HepG2 (cell line): Measurements from ENCODE around the gene SERPINI1. TPM values are rescaled to one million over a fixed set of nuclear protein-coding genes. Genes with fewer than 3 reads are reported as not detected.

Experiments used
- ATAC-seq: fragments of 200-7000 bp; cut with Tn5 transposase; 3 replicates; pipeline ENCODE4 v1.9.1; 2020; ENCODE audit warnings: mild to moderate bottlenecking, moderate library complexity
- BruUV-seq: library from RNA; stranded (reverse); fragments of 400-500 nt; replicated peaks from 2 replicates; lab custom pipeline; 2021; lab: Mats Ljungman, UMichigan
- CTCF ChIA-PET: fragments of 300-600 bp; formaldehyde crosslinking; extraction: SDS; loops from one replicate; lab custom pipeline; 2021; ENCODE audit warnings: low total read pairs, inconsistent platforms, low intra/inter-chr PET ratio; lab: Yijun Ruan, JAX
- POLR2A ChIA-PET: fragments of 350-600 bp; sonication (Branson Sonifier 250); formaldehyde crosslinking; loops from one replicate; lab custom pipeline; 2020; ENCODE audit warnings: antibody characterized with exemption, inconsistent platforms; lab: Yijun Ruan, JAX
- DNase-seq: peaks from one replicate; pipeline ENCODE4 v3.0.0-alpha.2; 2015; ENCODE audit warnings: low spot score
- FAIRE-seq: peaks from 3 replicates; lab custom pipeline; 2011; peaks lifted over from hg19 to GRCh38; lab: Jason Lieb, UNC
- H2AFZ ChIP-seq: one replicate; pipeline ENCODE4 v1.6.1; 2011; ENCODE audit warnings: low read length, inconsistent platforms
- H3K27ac ChIP-seq: fragments of 300-600 bp; 3 replicates; pipeline ENCODE4 v1.8.0; 2011; ENCODE audit warnings: mixed run types, mild to moderate bottlenecking, mixed read lengths, low read length, inconsistent platforms; ENCODE audit not compliant: insufficient read depth; ENCODE audit errors: extremely low read length
- H3K27me3 ChIP-seq, 2 experiments: fragments of 200-600 bp in 1 of 2; 2 replicates in 1 of 2; 3 replicates in 1 of 2; pipeline versions ENCODE4 v1.6.0 to v1.8.0; 2011; ENCODE audit warnings: low read length in 2 of 2, mild to moderate bottlenecking in 2 of 2, moderate library complexity in 2 of 2, inconsistent platforms in 1 of 2; ENCODE audit not compliant: insufficient read depth in 2 of 2, control insufficient read depth in 1 of 2
- H3K36me3 ChIP-seq, 2 experiments: fragments of 200-600 bp in 1 of 2; replicated peaks in 1 of 2; 2 replicates in 1 of 2; 3 replicates in 1 of 2; pipeline versions ENCODE4 v1.5.1 to v1.8.0; 2011; ENCODE audit warnings: low read length in 2 of 2, inconsistent platforms in 1 of 2; ENCODE audit not compliant: insufficient read depth in 2 of 2, control insufficient read depth in 1 of 2
- H3K4me1 ChIP-seq: 2 replicates; pipeline ENCODE4 v1.5.1; 2012; ENCODE audit warnings: low read length, inconsistent platforms; ENCODE audit not compliant: insufficient read depth
- H3K4me2 ChIP-seq: 2 replicates; pipeline ENCODE4 v1.6.0; 2011; ENCODE audit warnings: low read depth, low read length, inconsistent platforms
- H3K4me3 ChIP-seq, 3 experiments: fragments of 200-600 bp in 1 of 3; sonication (generic), shearing (Covaris generic) in 1 of 3; replicated peaks in 1 of 3; 2 replicates each; pipeline ENCODE4 v1.5.1; 2011 to 2016; ENCODE audit warnings: low read length in 3 of 3, inconsistent platforms in 2 of 3, low read depth in 2 of 3, mild to moderate bottlenecking in 2 of 3, control low read depth in 1 of 3, mixed read lengths in 1 of 3; ENCODE audit not compliant: insufficient read depth in 1 of 3
- H3K79me2 ChIP-seq: one replicate; pipeline ENCODE4 v1.6.1; 2011; ENCODE audit warnings: low read length, inconsistent platforms; ENCODE audit not compliant: insufficient read depth
- H3K9ac ChIP-seq: 2 replicates; pipeline ENCODE4 v1.6.0; 2011; ENCODE audit warnings: mild to moderate bottlenecking, low read depth, low read length, inconsistent platforms; ENCODE audit not compliant: insufficient read depth
- H3K9me3 ChIP-seq: 2 replicates; pipeline ENCODE4 v1.5.1; 2012; ENCODE audit warnings: mild to moderate bottlenecking, low read length
- H4K20me1 ChIP-seq: 2 replicates; pipeline ENCODE4 v1.6.0; 2011; ENCODE audit warnings: inconsistent platforms, mild to moderate bottlenecking, low read length, moderate library complexity; ENCODE audit not compliant: insufficient read depth
- ZKSCAN1 ChIP-seq: fragments of 150-350 bp; IDR thresholded peaks from 2 replicates; pipeline ENCODE4 v1.6.1; 2014; ENCODE audit warnings: low read length
- ZKSCAN8 ChIP-seq: IDR thresholded peaks from 2 replicates; pipeline ENCODE4 v1.6.1; 2016; ENCODE audit warnings: borderline replicate concordance, missing genetic modification reagents, missing compliant biosample characterization
- whole genome bisulfite sequencing: methylation state at CpG from one replicate; pipeline ENCODE4 v1.1.6; 2017; ENCODE audit warnings: low lambda C conversion rate; 5-methylcytosine and 5-hydroxymethylcytosine counted together
- in situ Hi-C: cut with HindIII; loops from 2 replicates; pipeline ENCODE4 v1.10.0; 2017; ENCODE audit warnings: low pct_unique_long_range_greater_than_20kb; ENCODE audit not compliant: extremely low pct_ligation_motif_present
- intact Hi-C: fragments of 100-400 bp; cut with micrococcal nuclease; formaldehyde crosslinking; loops from one replicate; pipeline ENCODE4 v1.10.0; 2022; ENCODE audit not compliant: unreplicated experiment
- polyA plus RNA-seq, 8 experiments: library from polyadenylated mRNA; depleted of rRNA in 3 of 8; stranded (reverse) in 7 of 8; unstranded in 1 of 8; fragments of >200 nt; fragmentation: Illumina TruSeq in 4 of 8; extraction: Trizol in 4 of 8; gene quantifications; 2 replicates each; pipeline versions ENCODE4 v1.2.1 to v1.2.3, GENCODE V29; 2011 to 2016; ENCODE audit warnings: low read depth in 4 of 8, missing spikeins in 1 of 8, mixed read lengths in 1 of 8; ENCODE audit not compliant: insufficient read depth in 1 of 8
- total RNA-seq, 5 experiments: library from RNA; depleted of rRNA; stranded (reverse); fragments of >200 nt; fragmentation: Illumina TruSeq; extraction: Trizol; gene quantifications; 2 replicates each; pipeline ENCODE4 v1.2.3, GENCODE V29; 2016; ENCODE audit warnings: low read depth in 1 of 5
- TF ChIP-seq, protein P1 (sequence below): sonication (generic); formaldehyde crosslinking; IDR thresholded peaks from 2 replicates; pipeline ENCODE4 v1.4.0; 2020; ENCODE audit warnings: missing genetic modification reagents
- TF ChIP-seq, protein P2 (sequence below): sonication (generic); formaldehyde crosslinking; IDR thresholded peaks from 2 replicates; pipeline ENCODE4 v1.4.0; 2020; ENCODE audit warnings: missing genetic modification reagents

Gene SERPINI1
- total and polyA plus RNA-seq, 2 of the 13 experiments (the other 11 are each of a cell fraction or from before 2014, with no cell fraction given), result 14.7 to 58.0 TPM

- no peak for TF ChIP-seq ZKSCAN8
- TF ChIP-seq, protein P1, sequence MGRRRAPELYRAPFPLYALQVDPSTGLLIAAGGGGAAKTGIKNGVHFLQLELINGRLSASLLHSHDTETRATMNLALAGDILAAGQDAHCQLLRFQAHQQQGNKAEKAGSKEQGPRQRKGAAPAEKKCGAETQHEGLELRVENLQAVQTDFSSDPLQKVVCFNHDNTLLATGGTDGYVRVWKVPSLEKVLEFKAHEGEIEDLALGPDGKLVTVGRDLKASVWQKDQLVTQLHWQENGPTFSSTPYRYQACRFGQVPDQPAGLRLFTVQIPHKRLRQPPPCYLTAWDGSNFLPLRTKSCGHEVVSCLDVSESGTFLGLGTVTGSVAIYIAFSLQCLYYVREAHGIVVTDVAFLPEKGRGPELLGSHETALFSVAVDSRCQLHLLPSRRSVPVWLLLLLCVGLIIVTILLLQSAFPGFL (CRISPR knock-in tag), result no peak
Measured at GRCh38 chr3:167736264-167736787, 805 bp downstream of the SERPINI1 start (continued).

GRCh38 chr3:167736997-167737396, 1.5 kb downstream of the SERPINI1 start:
- no peaks in the 10 kb centered on the region for H3K9me3 ChIP-seq
- peak overlapping the region; percentile 94 to 98 (median 98); a peak in 5 of 6 replicates for H3K4me3 ChIP-seq
- H3K27ac ChIP-seq, result no peak overlapping the region
- H3K79me2 ChIP-seq, result peaks cover 48% of the 10 kb centered on the region
- intact Hi-C loops, result loop anchor here (5.0 to 10.0 kb wide), 2 partner anchors 40 to 358 kb away; partner anchors contain the start of gene GOLIM4
- no peak for DNase-seq
- peaks cover 64% of the 10 kb centered on the region for H3K4me1 ChIP-seq
- H4K20me1 ChIP-seq, result peaks cover 7% of the 10 kb centered on the region
- BruUV-seq, result no TSS peak
- peak; percentile 71 for TF ChIP-seq ZKSCAN1
- TF ChIP-seq, protein P2, sequence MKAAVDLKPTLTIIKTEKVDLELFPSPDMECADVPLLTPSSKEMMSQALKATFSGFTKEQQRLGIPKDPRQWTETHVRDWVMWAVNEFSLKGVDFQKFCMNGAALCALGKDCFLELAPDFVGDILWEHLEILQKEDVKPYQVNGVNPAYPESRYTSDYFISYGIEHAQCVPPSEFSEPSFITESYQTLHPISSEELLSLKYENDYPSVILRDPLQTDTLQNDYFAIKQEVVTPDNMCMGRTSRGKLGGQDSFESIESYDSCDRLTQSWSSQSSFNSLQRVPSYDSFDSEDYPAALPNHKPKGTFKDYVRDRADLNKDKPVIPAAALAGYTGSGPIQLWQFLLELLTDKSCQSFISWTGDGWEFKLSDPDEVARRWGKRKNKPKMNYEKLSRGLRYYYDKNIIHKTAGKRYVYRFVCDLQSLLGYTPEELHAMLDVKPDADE (CRISPR knock-in tag), result no peak
- peak overlapping the region; percentile 76 for H3K4me2 ChIP-seq
- WGBS, result 26% methylated on average over 2 of the region's 2 CpGs
- POLR2A ChIA-PET, result no interaction called here
- in situ Hi-C loops, result no loop called here
- ATAC-seq, result no peak
- H2AFZ ChIP-seq, result no peak overlapping the region
- FAIRE-seq, result no peak
- H3K9ac ChIP-seq, result peak overlapping the region; percentile 66
- H3K36me3 ChIP-seq, result no peaks in the 10 kb centered on the region
- peaks cover 0 to 4% of the 10 kb centered on the region in 2 experiments; a peak in 1 of 5 replicates for H3K27me3 ChIP-seq
- CTCF ChIA-PET, result no interaction called here
